PFSK-1 (cell line): ENCODE data around the gene FIBP.

Experiments used
- SIN3A ChIP-seq: IDR thresholded peaks from 2 replicates; pipeline ENCODE4 v1.6.1; 2012; ENCODE audit warnings: mild to moderate bottlenecking, low read length, moderate library complexity, borderline replicate concordance; ENCODE audit not compliant: insufficient read depth
- TAF1 ChIP-seq: IDR thresholded peaks from 2 replicates; pipeline ENCODE4 v1.6.1; 2012; ENCODE audit warnings: low read length, control low read depth, borderline replicate concordance; ENCODE audit not compliant: insufficient read depth

DNA sequence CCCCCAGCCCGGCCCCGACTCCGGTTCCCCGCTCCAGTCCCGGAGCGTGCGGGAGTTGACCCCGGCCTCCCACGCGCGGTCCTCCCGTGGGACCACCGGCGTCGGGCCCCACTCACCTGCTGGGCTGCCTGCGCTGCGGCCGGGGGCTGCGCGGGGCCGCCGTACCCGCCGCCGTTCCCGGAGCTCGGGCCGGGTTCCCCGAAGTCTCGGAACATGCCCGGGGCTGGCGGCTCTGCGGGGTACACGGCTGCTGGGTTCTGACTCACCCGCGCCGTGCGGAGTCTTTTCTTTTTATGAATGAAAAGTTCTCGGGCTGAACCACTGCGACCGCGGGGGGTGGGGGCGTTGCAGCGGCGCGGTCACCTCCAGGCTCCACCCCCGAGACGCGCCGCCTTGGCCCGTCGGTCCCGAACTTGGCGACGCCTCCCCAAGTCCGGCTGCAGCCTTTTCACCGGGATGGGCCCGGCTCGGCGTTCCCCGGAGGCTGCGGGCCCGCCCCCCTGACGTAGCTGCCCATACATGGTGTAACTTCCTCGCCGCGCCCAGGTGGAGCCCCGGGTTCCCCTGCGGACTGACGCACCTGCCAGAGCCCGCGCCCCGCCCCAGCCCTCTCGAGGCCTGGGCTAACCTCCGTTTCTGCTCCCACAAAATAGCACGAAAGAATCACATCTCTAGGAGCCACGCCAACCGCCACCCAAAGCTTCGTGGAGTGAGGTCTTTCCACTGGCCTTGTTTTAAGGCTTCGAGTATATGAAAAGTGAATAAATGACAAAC, 12.0 kb upstream of the FIBP start, which contains the start of gene FOSL1:
- peak; percentile 92; the same call in 1 of the 2 replicates for TF ChIP-seq TAF1
- TF ChIP-seq SIN3A, result peak; percentile 84
